Measurements from ENCODE around the gene RAI1.

GRCh38 chr17:17751489-17752088 is 70.3 kb downstream of the RAI1 start:
- TF ChIP-seq CTCF (IDR thresholded peaks at IDR 0.05) (no peak), CHD2 (IDR thresholded peaks at IDR 0.05; ENCODE audit: low read length, partially characterized antibody) (no peak), POLR2A (IDR thresholded peaks at IDR 0.05; ENCODE audit: low read length) (no peak), EP300 (IDR thresholded peaks at IDR 0.05) (no peak), JUN (IDR thresholded peaks at IDR 0.05) (no peak), RFX5 (IDR thresholded peaks at IDR 0.05) (no peak), NR3C1 (IDR thresholded peaks at IDR 0.05) (no peak), MAX (IDR thresholded peaks at IDR 0.05) (no peak), RAD21 (conservative IDR thresholded peaks at IDR 0.05 in 1 of 2, IDR thresholded peaks at IDR 0.05 in 1 of 2) (no peak), PBX3 (IDR thresholded peaks at IDR 0.05) (no peak), ELK1 (IDR thresholded peaks at IDR 0.05; ENCODE audit: low read depth, low read length) (no peak), POLR2AphosphoS2 (conservative IDR thresholded peaks at IDR 0.05; ENCODE audit: low read length) (no peak), HDAC2 (IDR thresholded peaks at IDR 0.05) (peak; percentile 91; the same call in 1 of the 2 replicates), USF2 (IDR thresholded peaks at IDR 0.05) (no peak)

Measured in A549 (cell line).